WTC11 (cell line): ENCODE results near the gene IRAK2. TPM values are rescaled to one million over a fixed set of nuclear protein-coding genes. Genes with fewer than 3 reads are reported as not detected.

Experiments used
- ATAC-seq: fragments of 200-7000 bp; cut with Tn5 transposase; 2 replicates; pipeline ENCODE4 v1.10.0; 2021; ENCODE audit warnings: mild to moderate bottlenecking, moderate library complexity
- CTCF ChIA-PET: fragments of 300-600 bp; sonication (Branson Sonifier 250); formaldehyde crosslinking; loops from one replicate; lab custom pipeline; 2021; ENCODE audit warnings: antibody characterized with exemption; lab: Charles Lee
- POLR2A ChIA-PET: fragments of 350-600 bp; sonication (Branson Sonifier 250); formaldehyde crosslinking; loops from one replicate; lab custom pipeline; 2021; ENCODE audit warnings: antibody characterized with exemption; lab: Charles Lee
- DNase-seq: peaks from one replicate; pipeline ENCODE4 v3.0.0; 2021; ENCODE audit warnings: low spot score
- H3K27ac Mint-ChIP-seq: 2 replicates; pipeline ENCODE4 v1.8.0; 2021; ENCODE audit warnings: mixed read lengths
- H3K27me3 Mint-ChIP-seq: 2 replicates; pipeline ENCODE4 v1.8.0; 2021; ENCODE audit warnings: low read depth, mild to moderate bottlenecking, moderate library complexity, mixed read lengths
- H3K36me3 Mint-ChIP-seq: 2 replicates; pipeline ENCODE4 v1.8.0; 2021; ENCODE audit warnings: mixed read lengths
- H3K4me1 Mint-ChIP-seq: 2 replicates; pipeline ENCODE4 v1.8.0; 2022; ENCODE audit warnings: mixed read lengths
- H3K4me3 Mint-ChIP-seq: 2 replicates; pipeline ENCODE4 v1.8.0; 2021; ENCODE audit warnings: mild to moderate bottlenecking, moderate library complexity, mixed read lengths
- H3K9me3 Mint-ChIP-seq: 2 replicates; pipeline ENCODE4 v1.8.0; 2021; ENCODE audit warnings: mixed read lengths
- EMX1 ChIP-seq: fragments of 250-450 bp; sonication (Bioruptor Pico); IDR thresholded peaks from 2 replicates; pipeline ENCODE4 v1.8.0; 2021; ENCODE audit warnings: mild to moderate bottlenecking
- ESRRA ChIP-seq: sonication (generic); formaldehyde crosslinking; IDR thresholded peaks from 2 replicates; pipeline ENCODE4 v1.8.1; 2022; ENCODE audit warnings: mild to moderate bottlenecking, missing genetic modification reagents, borderline replicate concordance
- FOXJ3 ChIP-seq: sonication (generic); formaldehyde crosslinking; IDR thresholded peaks from 2 replicates; pipeline ENCODE4 v1.9.0; 2021; ENCODE audit warnings: missing genetic modification reagents, mild to moderate bottlenecking, borderline replicate concordance
- GRHL2 ChIP-seq: fragments of 250-450 bp; sonication (Bioruptor Pico); IDR thresholded peaks from 2 replicates; pipeline ENCODE4 v1.8.0; 2022; ENCODE audit warnings: mild to moderate bottlenecking, moderate library complexity; ENCODE audit not compliant: insufficient replicate concordance, severe bottlenecking
- JAZF1 ChIP-seq: fragments of 250-450 bp; sonication (Bioruptor Pico); IDR thresholded peaks from 2 replicates; pipeline ENCODE4 v1.9.0; 2021; ENCODE audit warnings: moderate library complexity, mild to moderate bottlenecking, inconsistent platforms
- NR2C2 ChIP-seq: sonication (generic); formaldehyde crosslinking; IDR thresholded peaks from 2 replicates; pipeline ENCODE4 v1.8.0; 2022; ENCODE audit warnings: mild to moderate bottlenecking, missing genetic modification reagents
- OVOL2 ChIP-seq: fragments of 250-450 bp; sonication (Bioruptor Pico); IDR thresholded peaks from 2 replicates; pipeline ENCODE4 v1.9.0; 2021; ENCODE audit warnings: mild to moderate bottlenecking, borderline replicate concordance
- SOX15 ChIP-seq: fragments of 250-450 bp; sonication (Bioruptor Pico); IDR thresholded peaks from 2 replicates; pipeline ENCODE4 v1.9.0; 2021; ENCODE audit warnings: mild to moderate bottlenecking
- TCF7 ChIP-seq: sonication (generic); formaldehyde crosslinking; IDR thresholded peaks from 2 replicates; pipeline ENCODE4 v1.8.0; 2022; ENCODE audit warnings: mild to moderate bottlenecking, low read depth, missing genetic modification reagents, moderate library complexity
- ZBTB21 ChIP-seq: sonication (generic); formaldehyde crosslinking; IDR thresholded peaks from 2 replicates; pipeline ENCODE4 v1.8.1; 2023; ENCODE audit warnings: mild to moderate bottlenecking, missing genetic modification reagents, borderline replicate concordance
- ZNF121 ChIP-seq: sonication (generic); formaldehyde crosslinking; IDR thresholded peaks from 2 replicates; pipeline ENCODE4 v1.8.0; 2023; ENCODE audit warnings: missing genetic modification reagents
- ZNF317 ChIP-seq: sonication (generic); formaldehyde crosslinking; IDR thresholded peaks from 2 replicates; pipeline ENCODE4 v1.8.1; 2023; ENCODE audit warnings: low read depth, mild to moderate bottlenecking, moderate library complexity, missing genetic modification reagents, borderline replicate concordance
- total RNA-seq: library from RNA; stranded (reverse); gene quantifications from 3 replicates; pipeline ENCODE4 v1.2.3, GENCODE V29; 2021
- TF ChIP-seq, protein P1 (sequence below): sonication (generic); formaldehyde crosslinking; IDR thresholded peaks from 2 replicates; pipeline ENCODE4 v1.8.0; 2023; ENCODE audit warnings: mild to moderate bottlenecking, missing genetic modification reagents
- TF ChIP-seq, protein P2 (sequence below): fragments of 200-600 bp; IDR thresholded peaks from 2 replicates; pipeline ENCODE4 v1.8.0; 2022; ENCODE audit warnings: antibody characterized with exemption
- TF ChIP-seq, protein P3 (sequence below): sonication (generic); formaldehyde crosslinking; IDR thresholded peaks from 2 replicates; pipeline ENCODE4 v1.8.1; 2023; ENCODE audit warnings: mild to moderate bottlenecking, missing genetic modification reagents
- TF ChIP-seq, protein P4 (sequence below): sonication (generic); formaldehyde crosslinking; conservative IDR thresholded peaks from 2 replicates; pipeline ENCODE4 v1.8.1; 2022; ENCODE audit warnings: mild to moderate bottlenecking, missing genetic modification reagents
- TF ChIP-seq, protein P5 (sequence below): sonication (generic); formaldehyde crosslinking; IDR thresholded peaks from 2 replicates; pipeline ENCODE4 v1.8.0; 2023; ENCODE audit warnings: missing genetic modification reagents, mild to moderate bottlenecking, borderline replicate concordance
- TF ChIP-seq, protein P6 (sequence below): sonication (generic); formaldehyde crosslinking; IDR thresholded peaks from 2 replicates; pipeline ENCODE4 v1.8.1; 2022; ENCODE audit warnings: mild to moderate bottlenecking, moderate library complexity, missing genetic modification reagents
- TF ChIP-seq, protein P7 (sequence below): sonication (generic); formaldehyde crosslinking; IDR thresholded peaks from 2 replicates; pipeline ENCODE4 v1.8.0; 2022; ENCODE audit warnings: mild to moderate bottlenecking, missing genetic modification reagents
- TF ChIP-seq, protein P8 (sequence below): sonication (generic); formaldehyde crosslinking; IDR thresholded peaks from 2 replicates; pipeline ENCODE4 v1.8.1; 2023; ENCODE audit warnings: mild to moderate bottlenecking, missing genetic modification reagents

IRAK2 gene
- total RNA-seq, 1 experiment from 2014 or later, result 1.4 TPM

DNA sequence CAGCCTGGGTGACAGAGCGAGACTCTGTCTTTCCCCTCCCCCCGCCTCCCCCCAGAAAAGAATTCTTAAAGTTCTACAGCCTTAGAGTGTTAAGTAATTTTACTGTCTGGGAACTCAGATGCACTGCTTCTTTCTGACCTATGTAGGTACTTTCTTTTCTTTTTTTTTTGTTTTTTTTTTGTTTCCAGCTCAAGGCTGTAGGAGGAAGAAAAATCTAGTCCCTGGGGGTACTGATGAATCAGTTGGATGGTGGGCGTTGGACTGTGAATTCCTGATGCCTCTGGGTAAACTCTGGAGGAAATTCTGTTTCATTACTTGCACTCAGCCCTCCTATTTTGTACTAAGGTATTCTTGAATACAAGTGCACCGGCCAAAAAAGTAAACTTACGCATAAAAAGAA, 117.2 kb downstream of the IRAK2 start:
- Mint-ChIP-seq H3K27me3 (no peaks in the 10 kb centered on the region), H3K9me3 (no peaks in the 10 kb centered on the region), H3K4me3 (no peak overlapping the region), H3K36me3 (peaks cover 29% of the 10 kb centered on the region), H3K27ac (no peak overlapping the region), H3K4me1 (peaks cover 5% of the 10 kb centered on the region)
- no peak for DNase-seq
- ATAC-seq, result no peak
- TF ChIP-seq FOXJ3 (CRISPR knock-in tag), result no peak
- TF ChIP-seq TCF7 (CRISPR knock-in tag), result no peak
- TF ChIP-seq, protein P1, sequence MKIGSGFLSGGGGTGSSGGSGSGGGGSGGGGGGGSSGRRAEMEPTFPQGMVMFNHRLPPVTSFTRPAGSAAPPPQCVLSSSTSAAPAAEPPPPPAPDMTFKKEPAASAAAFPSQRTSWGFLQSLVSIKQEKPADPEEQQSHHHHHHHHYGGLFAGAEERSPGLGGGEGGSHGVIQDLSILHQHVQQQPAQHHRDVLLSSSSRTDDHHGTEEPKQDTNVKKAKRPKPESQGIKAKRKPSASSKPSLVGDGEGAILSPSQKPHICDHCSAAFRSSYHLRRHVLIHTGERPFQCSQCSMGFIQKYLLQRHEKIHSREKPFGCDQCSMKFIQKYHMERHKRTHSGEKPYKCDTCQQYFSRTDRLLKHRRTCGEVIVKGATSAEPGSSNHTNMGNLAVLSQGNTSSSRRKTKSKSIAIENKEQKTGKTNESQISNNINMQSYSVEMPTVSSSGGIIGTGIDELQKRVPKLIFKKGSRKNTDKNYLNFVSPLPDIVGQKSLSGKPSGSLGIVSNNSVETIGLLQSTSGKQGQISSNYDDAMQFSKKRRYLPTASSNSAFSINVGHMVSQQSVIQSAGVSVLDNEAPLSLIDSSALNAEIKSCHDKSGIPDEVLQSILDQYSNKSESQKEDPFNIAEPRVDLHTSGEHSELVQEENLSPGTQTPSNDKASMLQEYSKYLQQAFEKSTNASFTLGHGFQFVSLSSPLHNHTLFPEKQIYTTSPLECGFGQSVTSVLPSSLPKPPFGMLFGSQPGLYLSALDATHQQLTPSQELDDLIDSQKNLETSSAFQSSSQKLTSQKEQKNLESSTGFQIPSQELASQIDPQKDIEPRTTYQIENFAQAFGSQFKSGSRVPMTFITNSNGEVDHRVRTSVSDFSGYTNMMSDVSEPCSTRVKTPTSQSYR (CRISPR knock-in tag), result no peak
- TF ChIP-seq, protein P2, sequence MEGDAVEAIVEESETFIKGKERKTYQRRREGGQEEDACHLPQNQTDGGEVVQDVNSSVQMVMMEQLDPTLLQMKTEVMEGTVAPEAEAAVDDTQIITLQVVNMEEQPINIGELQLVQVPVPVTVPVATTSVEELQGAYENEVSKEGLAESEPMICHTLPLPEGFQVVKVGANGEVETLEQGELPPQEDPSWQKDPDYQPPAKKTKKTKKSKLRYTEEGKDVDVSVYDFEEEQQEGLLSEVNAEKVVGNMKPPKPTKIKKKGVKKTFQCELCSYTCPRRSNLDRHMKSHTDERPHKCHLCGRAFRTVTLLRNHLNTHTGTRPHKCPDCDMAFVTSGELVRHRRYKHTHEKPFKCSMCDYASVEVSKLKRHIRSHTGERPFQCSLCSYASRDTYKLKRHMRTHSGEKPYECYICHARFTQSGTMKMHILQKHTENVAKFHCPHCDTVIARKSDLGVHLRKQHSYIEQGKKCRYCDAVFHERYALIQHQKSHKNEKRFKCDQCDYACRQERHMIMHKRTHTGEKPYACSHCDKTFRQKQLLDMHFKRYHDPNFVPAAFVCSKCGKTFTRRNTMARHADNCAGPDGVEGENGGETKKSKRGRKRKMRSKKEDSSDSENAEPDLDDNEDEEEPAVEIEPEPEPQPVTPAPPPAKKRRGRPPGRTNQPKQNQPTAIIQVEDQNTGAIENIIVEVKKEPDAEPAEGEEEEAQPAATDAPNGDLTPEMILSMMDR, result no peak
- no peak for TF ChIP-seq OVOL2 (CRISPR knock-in tag)
- TF ChIP-seq NR2C2 (CRISPR knock-in tag), result no peak
- no peak for TF ChIP-seq SOX15 (CRISPR knock-in tag)
- TF ChIP-seq ESRRA (CRISPR knock-in tag), result no peak
- CTCF ChIA-PET, result interaction anchor here (0.6 kb wide), 1 partner anchor 28 kb away, joined by 4 read pairs; no protein-coding TSS in a partner anchor
- POLR2A ChIA-PET, result no interaction called here

DNA sequence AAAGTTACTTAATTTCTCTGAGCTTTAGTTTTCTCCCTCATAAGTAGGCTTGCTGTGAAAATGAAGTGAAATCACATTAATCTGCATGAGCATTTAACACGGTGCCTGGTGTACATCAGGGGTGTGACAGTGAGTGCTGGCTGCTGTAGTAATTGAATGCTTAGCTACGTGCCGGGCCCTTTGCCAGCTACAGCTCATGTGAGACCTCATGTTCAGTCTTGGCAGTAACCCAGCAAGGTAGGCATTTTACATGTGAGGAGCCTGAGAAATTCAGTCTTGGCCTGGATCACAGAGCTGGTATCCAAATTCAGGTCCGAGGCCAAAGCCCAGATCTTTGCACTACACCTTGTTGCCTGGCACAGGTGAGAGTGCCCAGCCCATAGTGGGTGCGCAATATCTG, 118.9 kb downstream of the IRAK2 start:
- CTCF ChIA-PET, result interaction anchor here (1.9 kb wide), 1 partner anchor 20 kb away, joined by 8 read pairs; no protein-coding TSS in a partner anchor
- H3K9me3 Mint-ChIP-seq, result no peaks in the 10 kb centered on the region
- TF ChIP-seq, protein P3, sequence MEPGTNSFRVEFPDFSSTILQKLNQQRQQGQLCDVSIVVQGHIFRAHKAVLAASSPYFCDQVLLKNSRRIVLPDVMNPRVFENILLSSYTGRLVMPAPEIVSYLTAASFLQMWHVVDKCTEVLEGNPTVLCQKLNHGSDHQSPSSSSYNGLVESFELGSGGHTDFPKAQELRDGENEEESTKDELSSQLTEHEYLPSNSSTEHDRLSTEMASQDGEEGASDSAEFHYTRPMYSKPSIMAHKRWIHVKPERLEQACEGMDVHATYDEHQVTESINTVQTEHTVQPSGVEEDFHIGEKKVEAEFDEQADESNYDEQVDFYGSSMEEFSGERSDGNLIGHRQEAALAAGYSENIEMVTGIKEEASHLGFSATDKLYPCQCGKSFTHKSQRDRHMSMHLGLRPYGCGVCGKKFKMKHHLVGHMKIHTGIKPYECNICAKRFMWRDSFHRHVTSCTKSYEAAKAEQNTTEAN (CRISPR knock-in tag), result no peak
- TF ChIP-seq ZNF317 (CRISPR knock-in tag), result no peak
- no peak for TF ChIP-seq JAZF1
- no peak for TF ChIP-seq ZNF121 (CRISPR knock-in tag)
- TF ChIP-seq, protein P4, sequence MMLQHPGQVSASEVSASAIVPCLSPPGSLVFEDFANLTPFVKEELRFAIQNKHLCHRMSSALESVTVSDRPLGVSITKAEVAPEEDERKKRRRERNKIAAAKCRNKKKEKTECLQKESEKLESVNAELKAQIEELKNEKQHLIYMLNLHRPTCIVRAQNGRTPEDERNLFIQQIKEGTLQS (CRISPR knock-in tag), result no peak
- no peak for TF ChIP-seq FOXJ3 (CRISPR knock-in tag)
- TF ChIP-seq, protein P5, sequence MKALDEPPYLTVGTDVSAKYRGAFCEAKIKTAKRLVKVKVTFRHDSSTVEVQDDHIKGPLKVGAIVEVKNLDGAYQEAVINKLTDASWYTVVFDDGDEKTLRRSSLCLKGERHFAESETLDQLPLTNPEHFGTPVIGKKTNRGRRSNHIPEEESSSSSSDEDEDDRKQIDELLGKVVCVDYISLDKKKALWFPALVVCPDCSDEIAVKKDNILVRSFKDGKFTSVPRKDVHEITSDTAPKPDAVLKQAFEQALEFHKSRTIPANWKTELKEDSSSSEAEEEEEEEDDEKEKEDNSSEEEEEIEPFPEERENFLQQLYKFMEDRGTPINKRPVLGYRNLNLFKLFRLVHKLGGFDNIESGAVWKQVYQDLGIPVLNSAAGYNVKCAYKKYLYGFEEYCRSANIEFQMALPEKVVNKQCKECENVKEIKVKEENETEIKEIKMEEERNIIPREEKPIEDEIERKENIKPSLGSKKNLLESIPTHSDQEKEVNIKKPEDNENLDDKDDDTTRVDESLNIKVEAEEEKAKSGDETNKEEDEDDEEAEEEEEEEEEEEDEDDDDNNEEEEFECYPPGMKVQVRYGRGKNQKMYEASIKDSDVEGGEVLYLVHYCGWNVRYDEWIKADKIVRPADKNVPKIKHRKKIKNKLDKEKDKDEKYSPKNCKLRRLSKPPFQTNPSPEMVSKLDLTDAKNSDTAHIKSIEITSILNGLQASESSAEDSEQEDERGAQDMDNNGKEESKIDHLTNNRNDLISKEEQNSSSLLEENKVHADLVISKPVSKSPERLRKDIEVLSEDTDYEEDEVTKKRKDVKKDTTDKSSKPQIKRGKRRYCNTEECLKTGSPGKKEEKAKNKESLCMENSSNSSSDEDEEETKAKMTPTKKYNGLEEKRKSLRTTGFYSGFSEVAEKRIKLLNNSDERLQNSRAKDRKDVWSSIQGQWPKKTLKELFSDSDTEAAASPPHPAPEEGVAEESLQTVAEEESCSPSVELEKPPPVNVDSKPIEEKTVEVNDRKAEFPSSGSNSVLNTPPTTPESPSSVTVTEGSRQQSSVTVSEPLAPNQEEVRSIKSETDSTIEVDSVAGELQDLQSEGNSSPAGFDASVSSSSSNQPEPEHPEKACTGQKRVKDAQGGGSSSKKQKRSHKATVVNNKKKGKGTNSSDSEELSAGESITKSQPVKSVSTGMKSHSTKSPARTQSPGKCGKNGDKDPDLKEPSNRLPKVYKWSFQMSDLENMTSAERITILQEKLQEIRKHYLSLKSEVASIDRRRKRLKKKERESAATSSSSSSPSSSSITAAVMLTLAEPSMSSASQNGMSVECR (CRISPR knock-in tag), result no peak
- no peak for TF ChIP-seq ZBTB21 (CRISPR knock-in tag)
- TF ChIP-seq, protein P6, sequence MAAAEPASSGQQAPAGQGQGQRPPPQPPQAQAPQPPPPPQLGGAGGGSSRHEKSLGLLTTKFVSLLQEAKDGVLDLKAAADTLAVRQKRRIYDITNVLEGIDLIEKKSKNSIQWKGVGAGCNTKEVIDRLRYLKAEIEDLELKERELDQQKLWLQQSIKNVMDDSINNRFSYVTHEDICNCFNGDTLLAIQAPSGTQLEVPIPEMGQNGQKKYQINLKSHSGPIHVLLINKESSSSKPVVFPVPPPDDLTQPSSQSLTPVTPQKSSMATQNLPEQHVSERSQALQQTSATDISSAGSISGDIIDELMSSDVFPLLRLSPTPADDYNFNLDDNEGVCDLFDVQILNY (CRISPR knock-in tag), result no peak
- TF ChIP-seq, protein P7, sequence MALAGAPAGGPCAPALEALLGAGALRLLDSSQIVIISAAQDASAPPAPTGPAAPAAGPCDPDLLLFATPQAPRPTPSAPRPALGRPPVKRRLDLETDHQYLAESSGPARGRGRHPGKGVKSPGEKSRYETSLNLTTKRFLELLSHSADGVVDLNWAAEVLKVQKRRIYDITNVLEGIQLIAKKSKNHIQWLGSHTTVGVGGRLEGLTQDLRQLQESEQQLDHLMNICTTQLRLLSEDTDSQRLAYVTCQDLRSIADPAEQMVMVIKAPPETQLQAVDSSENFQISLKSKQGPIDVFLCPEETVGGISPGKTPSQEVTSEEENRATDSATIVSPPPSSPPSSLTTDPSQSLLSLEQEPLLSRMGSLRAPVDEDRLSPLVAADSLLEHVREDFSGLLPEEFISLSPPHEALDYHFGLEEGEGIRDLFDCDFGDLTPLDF (CRISPR knock-in tag), result no peak
- no peak for TF ChIP-seq EMX1 (CRISPR knock-in tag)
- TF ChIP-seq, protein P8, sequence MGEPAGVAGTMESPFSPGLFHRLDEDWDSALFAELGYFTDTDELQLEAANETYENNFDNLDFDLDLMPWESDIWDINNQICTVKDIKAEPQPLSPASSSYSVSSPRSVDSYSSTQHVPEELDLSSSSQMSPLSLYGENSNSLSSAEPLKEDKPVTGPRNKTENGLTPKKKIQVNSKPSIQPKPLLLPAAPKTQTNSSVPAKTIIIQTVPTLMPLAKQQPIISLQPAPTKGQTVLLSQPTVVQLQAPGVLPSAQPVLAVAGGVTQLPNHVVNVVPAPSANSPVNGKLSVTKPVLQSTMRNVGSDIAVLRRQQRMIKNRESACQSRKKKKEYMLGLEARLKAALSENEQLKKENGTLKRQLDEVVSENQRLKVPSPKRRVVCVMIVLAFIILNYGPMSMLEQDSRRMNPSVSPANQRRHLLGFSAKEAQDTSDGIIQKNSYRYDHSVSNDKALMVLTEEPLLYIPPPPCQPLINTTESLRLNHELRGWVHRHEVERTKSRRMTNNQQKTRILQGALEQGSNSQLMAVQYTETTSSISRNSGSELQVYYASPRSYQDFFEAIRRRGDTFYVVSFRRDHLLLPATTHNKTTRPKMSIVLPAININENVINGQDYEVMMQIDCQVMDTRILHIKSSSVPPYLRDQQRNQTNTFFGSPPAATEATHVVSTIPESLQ, result no peak
- no peak for TF ChIP-seq GRHL2 (CRISPR knock-in tag)

More for the DNA sequence above, 118.9 kb downstream of the IRAK2 start:
- ATAC-seq, result no peak
- POLR2A ChIA-PET, result no interaction called here
- Mint-ChIP-seq H3K27me3 (no peaks in the 10 kb centered on the region), H3K27ac (no peak overlapping the region), H3K4me3 (no peak overlapping the region), H3K36me3 (peaks cover 21% of the 10 kb centered on the region), H3K4me1 (peaks cover 9% of the 10 kb centered on the region)
- DNase-seq, result no peak
